ENCODE results near the gene RHBDF1. TPM values are rescaled to one million over a fixed set of nuclear protein-coding genes. Genes with fewer than 3 reads are reported as not detected.

The RHBDF1 gene
- total and polyA plus RNA-seq, 2 of the 13 experiments (the other 11 are each of a cell fraction or from before 2014, with no cell fraction given): 5.4 to 26.9 TPM

DNA sequence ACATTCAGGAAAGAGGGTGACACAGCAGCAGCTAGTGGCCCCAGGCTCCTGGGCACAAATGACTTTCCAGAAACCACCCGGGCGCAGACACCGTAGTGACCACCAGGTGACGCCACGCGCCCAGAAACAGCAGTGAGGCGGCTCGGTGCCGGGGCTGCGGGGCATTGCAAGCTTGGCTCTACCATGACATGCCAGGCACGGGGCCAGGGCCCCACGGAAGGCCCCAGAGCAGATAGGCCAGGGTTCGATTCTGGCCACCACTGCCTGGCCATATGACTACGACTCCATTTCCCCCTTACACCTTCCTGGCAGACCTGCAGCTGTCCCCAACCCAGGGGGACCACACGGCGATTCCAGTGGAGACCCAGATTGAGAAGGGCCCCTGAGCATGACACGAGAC is 6.7 kb downstream of the RHBDF1 start (continued):
- TF ChIP-seq SCMH1 (CRISPR knock-in tag; IDR thresholded peaks at IDR 0.05; ENCODE audit: borderline replicate concordance): no peak
- TF ChIP-seq ZNF331 (CRISPR knock-in tag; IDR thresholded peaks at IDR 0.05): 0 out of 2 replicates have a peak, but pooled peaks have one; percentile 25
- TF ChIP-seq, protein P1, sequence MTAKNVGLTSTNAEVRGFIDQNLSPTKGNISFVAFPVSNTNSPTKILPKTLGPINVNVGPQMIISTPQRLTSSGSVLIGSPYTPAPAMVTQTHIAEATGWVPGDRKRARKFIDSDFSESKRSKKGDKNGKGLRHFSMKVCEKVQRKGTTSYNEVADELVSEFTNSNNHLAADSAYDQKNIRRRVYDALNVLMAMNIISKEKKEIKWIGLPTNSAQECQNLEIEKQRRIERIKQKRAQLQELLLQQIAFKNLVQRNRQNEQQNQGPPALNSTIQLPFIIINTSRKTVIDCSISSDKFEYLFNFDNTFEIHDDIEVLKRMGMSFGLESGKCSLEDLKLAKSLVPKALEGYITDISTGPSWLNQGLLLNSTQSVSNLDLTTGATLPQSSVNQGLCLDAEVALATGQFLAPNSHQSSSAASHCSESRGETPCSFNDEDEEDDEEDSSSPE (CRISPR knock-in tag; IDR thresholded peaks at IDR 0.05): 0 out of 2 replicates have a peak, but pooled peaks have one; percentile 32
- no peak for TF ChIP-seq MTF2 (CRISPR knock-in tag; IDR thresholded peaks at IDR 0.05; ENCODE audit: borderline replicate concordance)
- peak in 1 of 2 experiments; percentile 34; a peak in 1 of 4 replicates for TF ChIP-seq KLF16 (CRISPR knock-in tag; IDR thresholded peaks at IDR 0.05)
- TF ChIP-seq ZNF530 (CRISPR knock-in tag; IDR thresholded peaks at IDR 0.05; ENCODE audit: low read depth): no peak
- no peak for TF ChIP-seq LCORL (IDR thresholded peaks at IDR 0.05)
- peak; percentile 57; the same call in 1 of the 2 replicates for TF ChIP-seq LCORL (CRISPR knock-in tag; IDR thresholded peaks at IDR 0.05)
- TF ChIP-seq CBFB (CRISPR knock-in tag; IDR thresholded peaks at IDR 0.05): no peak
- no peak for TF ChIP-seq ADNP (CRISPR knock-in tag; IDR thresholded peaks at IDR 0.05)
- TF ChIP-seq, protein P2, sequence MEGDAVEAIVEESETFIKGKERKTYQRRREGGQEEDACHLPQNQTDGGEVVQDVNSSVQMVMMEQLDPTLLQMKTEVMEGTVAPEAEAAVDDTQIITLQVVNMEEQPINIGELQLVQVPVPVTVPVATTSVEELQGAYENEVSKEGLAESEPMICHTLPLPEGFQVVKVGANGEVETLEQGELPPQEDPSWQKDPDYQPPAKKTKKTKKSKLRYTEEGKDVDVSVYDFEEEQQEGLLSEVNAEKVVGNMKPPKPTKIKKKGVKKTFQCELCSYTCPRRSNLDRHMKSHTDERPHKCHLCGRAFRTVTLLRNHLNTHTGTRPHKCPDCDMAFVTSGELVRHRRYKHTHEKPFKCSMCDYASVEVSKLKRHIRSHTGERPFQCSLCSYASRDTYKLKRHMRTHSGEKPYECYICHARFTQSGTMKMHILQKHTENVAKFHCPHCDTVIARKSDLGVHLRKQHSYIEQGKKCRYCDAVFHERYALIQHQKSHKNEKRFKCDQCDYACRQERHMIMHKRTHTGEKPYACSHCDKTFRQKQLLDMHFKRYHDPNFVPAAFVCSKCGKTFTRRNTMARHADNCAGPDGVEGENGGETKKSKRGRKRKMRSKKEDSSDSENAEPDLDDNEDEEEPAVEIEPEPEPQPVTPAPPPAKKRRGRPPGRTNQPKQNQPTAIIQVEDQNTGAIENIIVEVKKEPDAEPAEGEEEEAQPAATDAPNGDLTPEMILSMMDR (CRISPR knock-in tag; IDR thresholded peaks at IDR 0.05): peak; percentile 99
- TF ChIP-seq HNRNPL (IDR thresholded peaks at IDR 0.05; ENCODE audit: low read depth, low read length): peak; percentile 96
- no peak for TF ChIP-seq SP4 (CRISPR knock-in tag; IDR thresholded peaks at IDR 0.05)
- TF ChIP-seq, protein P3, sequence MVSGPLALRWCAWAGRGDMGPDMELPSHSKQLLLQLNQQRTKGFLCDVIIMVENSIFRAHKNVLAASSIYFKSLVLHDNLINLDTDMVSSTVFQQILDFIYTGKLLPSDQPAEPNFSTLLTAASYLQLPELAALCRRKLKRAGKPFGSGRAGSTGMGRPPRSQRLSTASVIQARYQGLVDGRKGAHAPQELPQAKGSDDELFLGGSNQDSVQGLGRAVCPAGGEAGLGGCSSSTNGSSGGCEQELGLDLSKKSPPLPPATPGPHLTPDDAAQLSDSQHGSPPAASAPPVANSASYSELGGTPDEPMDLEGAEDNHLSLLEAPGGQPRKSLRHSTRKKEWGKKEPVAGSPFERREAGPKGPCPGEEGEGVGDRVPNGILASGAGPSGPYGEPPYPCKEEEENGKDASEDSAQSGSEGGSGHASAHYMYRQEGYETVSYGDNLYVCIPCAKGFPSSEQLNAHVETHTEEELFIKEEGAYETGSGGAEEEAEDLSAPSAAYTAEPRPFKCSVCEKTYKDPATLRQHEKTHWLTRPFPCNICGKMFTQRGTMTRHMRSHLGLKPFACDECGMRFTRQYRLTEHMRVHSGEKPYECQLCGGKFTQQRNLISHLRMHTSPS (CRISPR knock-in tag; IDR thresholded peaks at IDR 0.05; ENCODE audit: low read depth): peak; percentile 84
- no peak for TF ChIP-seq CENPX (CRISPR knock-in tag; IDR thresholded peaks at IDR 0.05)
- no peak for TF ChIP-seq JUNB (CRISPR knock-in tag; IDR thresholded peaks at IDR 0.05; ENCODE audit: borderline replicate concordance)
- no peak for TF ChIP-seq CHD2 (IDR thresholded peaks at IDR 0.05; ENCODE audit: low read depth, low read length)
- TF ChIP-seq, protein P4, sequence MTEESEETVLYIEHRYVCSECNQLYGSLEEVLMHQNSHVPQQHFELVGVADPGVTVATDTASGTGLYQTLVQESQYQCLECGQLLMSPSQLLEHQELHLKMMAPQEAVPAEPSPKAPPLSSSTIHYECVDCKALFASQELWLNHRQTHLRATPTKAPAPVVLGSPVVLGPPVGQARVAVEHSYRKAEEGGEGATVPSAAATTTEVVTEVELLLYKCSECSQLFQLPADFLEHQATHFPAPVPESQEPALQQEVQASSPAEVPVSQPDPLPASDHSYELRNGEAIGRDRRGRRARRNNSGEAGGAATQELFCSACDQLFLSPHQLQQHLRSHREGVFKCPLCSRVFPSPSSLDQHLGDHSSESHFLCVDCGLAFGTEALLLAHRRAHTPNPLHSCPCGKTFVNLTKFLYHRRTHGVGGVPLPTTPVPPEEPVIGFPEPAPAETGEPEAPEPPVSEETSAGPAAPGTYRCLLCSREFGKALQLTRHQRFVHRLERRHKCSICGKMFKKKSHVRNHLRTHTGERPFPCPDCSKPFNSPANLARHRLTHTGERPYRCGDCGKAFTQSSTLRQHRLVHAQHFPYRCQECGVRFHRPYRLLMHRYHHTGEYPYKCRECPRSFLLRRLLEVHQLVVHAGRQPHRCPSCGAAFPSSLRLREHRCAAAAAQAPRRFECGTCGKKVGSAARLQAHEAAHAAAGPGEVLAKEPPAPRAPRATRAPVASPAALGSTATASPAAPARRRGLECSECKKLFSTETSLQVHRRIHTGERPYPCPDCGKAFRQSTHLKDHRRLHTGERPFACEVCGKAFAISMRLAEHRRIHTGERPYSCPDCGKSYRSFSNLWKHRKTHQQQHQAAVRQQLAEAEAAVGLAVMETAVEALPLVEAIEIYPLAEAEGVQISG (CRISPR knock-in tag; IDR thresholded peaks at IDR 0.05): 0 out of 2 replicates have a peak, but pooled peaks have one; percentile 25
- TF ChIP-seq BCL6 (CRISPR knock-in tag; IDR thresholded peaks at IDR 0.05): peak; percentile 52; the same call in 1 of the 2 replicates
- TF ChIP-seq ZFY (CRISPR knock-in tag; IDR thresholded peaks at IDR 0.05): no peak
- TF ChIP-seq, protein P5, sequence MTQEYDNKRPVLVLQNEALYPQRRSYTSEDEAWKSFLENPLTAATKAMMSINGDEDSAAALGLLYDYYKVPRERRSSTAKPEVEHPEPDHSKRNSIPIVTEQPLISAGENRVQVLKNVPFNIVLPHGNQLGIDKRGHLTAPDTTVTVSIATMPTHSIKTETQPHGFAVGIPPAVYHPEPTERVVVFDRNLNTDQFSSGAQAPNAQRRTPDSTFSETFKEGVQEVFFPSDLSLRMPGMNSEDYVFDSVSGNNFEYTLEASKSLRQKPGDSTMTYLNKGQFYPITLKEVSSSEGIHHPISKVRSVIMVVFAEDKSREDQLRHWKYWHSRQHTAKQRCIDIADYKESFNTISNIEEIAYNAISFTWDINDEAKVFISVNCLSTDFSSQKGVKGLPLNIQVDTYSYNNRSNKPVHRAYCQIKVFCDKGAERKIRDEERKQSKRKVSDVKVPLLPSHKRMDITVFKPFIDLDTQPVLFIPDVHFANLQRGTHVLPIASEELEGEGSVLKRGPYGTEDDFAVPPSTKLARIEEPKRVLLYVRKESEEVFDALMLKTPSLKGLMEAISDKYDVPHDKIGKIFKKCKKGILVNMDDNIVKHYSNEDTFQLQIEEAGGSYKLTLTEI (CRISPR knock-in tag; conservative IDR thresholded peaks at IDR 0.05): no peak
- 0 out of 2 replicates have a peak, but pooled peaks have one; percentile 31 for TF ChIP-seq ELF1 (CRISPR knock-in tag; IDR thresholded peaks at IDR 0.05)
- TF ChIP-seq ZNF724P (CRISPR knock-in tag; IDR thresholded peaks at IDR 0.05; ENCODE audit: borderline replicate concordance): no peak

Data from HepG2 (cell line).